Vagina (tissue), 2 donors: ENCODE measurements around the gene KRTAP10-4. TPM values are rescaled to one million over a fixed set of nuclear protein-coding genes. Genes with fewer than 3 reads are reported as not detected.
"Not testable (repeated sequence)": the region's sequence is repeated elsewhere in the genome, so short reads cannot be mapped to it uniquely, and the experiment has no call there.

Experiments used
- DNase-seq, 2 donors: peaks; one replicate each; pipeline ENCODE4 v3.0.0-alpha.2; 2017; ENCODE audit errors: extremely low spot score in 2 of 2
- H3K27ac ChIP-seq: fragments of 200-600 bp; sonication (generic); one replicate; pipeline ENCODE4 v1.5.1; 2019
- H3K27me3 ChIP-seq: fragments of 200-600 bp; sonication (generic); one replicate; pipeline ENCODE4 v1.5.1; 2019
- H3K36me3 ChIP-seq, 2 donors: fragments of 200-600 bp; sonication (generic); one replicate each; pipeline ENCODE4 v1.5.1; 2017 to 2019
- H3K4me1 ChIP-seq: fragments of 200-600 bp; sonication (generic); one replicate; pipeline ENCODE4 v1.5.1; 2019
- H3K4me3 ChIP-seq, 2 donors: fragments of 200-600 bp; sonication (generic); 1 replicate in 1 of 2; 2 replicates in 1 of 2; pipeline ENCODE4 v1.5.1; 2016 to 2019
- H3K9me3 ChIP-seq: fragments of 200-600 bp; sonication (generic); one replicate; pipeline ENCODE4 v1.5.1; 2019
- POLR2A ChIP-seq, 2 donors: fragments of 450-650 bp; IDR thresholded peaks; one replicate each; pipeline ENCODE4 v1.6.1; 2017; ENCODE audit warnings: antibody characterized with exemption in 2 of 2, mild to moderate bottlenecking in 2 of 2, moderate library complexity in 2 of 2
- POLR2AphosphoS5 ChIP-seq, 2 donors: sonication (generic); formaldehyde crosslinking; IDR thresholded peaks; one replicate each; pipeline ENCODE4 v1.9.0; 2017; ENCODE audit warnings: antibody characterized with exemption in 2 of 2, mild to moderate bottlenecking in 2 of 2, low read depth in 1 of 2; ENCODE audit not compliant: insufficient read depth in 1 of 2
- intact Hi-C: fragments of 100-400 bp; cut with DNase I; formaldehyde crosslinking; loops from one replicate; pipeline ENCODE4 v1.15.1; 2023
- total RNA-seq: library from RNA; depleted of rRNA; stranded (reverse); fragments of >200 nt; gene quantifications from one replicate; pipeline ENCODE4 v1.2.3, GENCODE V29; 2016
- TF ChIP-seq, protein P1 (sequence below), 3 experiments: fragments of 450-650 bp in 2 of 3; fragments of 200-600 bp in 1 of 3; sonication (generic) in 1 of 3; IDR thresholded peaks; one replicate each; pipeline ENCODE4 v1.5.1; 2017 to 2019; ENCODE audit warnings: antibody characterized with exemption in 3 of 3, mild to moderate bottlenecking in 2 of 3, moderate library complexity in 2 of 3

Gene KRTAP10-4
- total RNA-seq, 1 donor from 2014 or later: not detected

DNA sequence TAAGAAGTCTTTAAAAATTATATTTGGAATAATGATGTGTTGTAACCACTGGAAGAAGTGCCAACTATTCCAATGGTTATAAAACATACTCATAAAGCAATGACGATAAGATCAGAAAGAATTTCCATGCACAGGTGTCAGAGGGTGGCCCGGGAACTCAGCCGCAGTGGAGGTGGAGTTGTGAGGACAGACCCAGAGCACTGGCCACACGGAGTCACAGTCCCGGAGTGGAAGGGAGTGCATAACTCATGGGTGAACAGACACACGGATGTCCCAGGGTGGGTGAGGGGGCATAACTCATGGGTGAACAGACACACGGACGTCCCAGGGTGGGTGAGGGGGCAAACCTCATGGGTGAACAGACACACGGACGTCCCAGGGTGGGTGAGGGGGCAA lies 2.5 kb downstream of the KRTAP10-4 start:
- no peaks in the 10 kb centered on the region for H3K27me3 ChIP-seq
- DNase-seq: peak in 1 of 2 donors; percentile 49

DNA sequence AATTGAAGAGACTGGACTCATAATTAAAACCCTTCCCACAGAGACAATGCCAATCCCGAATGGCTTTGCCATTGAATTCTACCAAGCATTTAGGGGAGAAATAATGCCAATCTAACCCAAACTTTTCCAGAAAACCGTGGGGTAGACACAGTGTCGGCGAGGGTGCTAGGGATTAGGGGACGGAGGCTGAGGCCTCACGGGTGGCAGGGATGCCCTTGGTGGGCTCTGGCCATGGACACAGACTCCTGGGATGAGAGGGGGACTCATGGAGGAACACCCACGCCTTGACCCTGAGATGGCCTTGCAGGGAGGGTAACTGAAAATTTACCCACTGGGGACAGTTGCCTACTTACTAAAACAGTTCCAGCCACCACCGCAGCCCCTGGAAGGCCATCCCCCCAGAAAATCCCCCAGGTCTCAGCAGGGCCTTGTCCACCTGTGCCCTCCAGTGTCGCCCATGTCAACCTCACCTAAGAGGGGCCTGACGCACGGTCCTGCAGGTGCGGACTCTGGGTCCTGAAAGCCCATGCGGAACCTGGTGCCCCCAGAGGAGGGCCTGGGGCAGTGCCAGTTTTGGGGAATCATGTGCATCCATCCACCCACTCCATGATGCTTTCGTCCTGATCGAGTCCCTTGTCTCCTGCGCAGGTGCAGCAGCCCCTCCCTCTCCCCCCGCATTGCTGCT lies 5.0 kb downstream of the KRTAP10-4 start:
- no peak overlapping the region for H3K27ac ChIP-seq
- H3K9me3 ChIP-seq: peaks cover 10% of the 10 kb centered on the region
- H3K36me3 ChIP-seq: no peaks in the 10 kb centered on the region
- peak; percentile 64 to 88 for DNase-seq
- intact Hi-C loops: no loop called here
- TF ChIP-seq POLR2A (IDR thresholded peaks at IDR 0.05): no peak
- TF ChIP-seq, protein P1, sequence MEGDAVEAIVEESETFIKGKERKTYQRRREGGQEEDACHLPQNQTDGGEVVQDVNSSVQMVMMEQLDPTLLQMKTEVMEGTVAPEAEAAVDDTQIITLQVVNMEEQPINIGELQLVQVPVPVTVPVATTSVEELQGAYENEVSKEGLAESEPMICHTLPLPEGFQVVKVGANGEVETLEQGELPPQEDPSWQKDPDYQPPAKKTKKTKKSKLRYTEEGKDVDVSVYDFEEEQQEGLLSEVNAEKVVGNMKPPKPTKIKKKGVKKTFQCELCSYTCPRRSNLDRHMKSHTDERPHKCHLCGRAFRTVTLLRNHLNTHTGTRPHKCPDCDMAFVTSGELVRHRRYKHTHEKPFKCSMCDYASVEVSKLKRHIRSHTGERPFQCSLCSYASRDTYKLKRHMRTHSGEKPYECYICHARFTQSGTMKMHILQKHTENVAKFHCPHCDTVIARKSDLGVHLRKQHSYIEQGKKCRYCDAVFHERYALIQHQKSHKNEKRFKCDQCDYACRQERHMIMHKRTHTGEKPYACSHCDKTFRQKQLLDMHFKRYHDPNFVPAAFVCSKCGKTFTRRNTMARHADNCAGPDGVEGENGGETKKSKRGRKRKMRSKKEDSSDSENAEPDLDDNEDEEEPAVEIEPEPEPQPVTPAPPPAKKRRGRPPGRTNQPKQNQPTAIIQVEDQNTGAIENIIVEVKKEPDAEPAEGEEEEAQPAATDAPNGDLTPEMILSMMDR (IDR thresholded peaks at IDR 0.05): no peak
- no peak for TF ChIP-seq POLR2AphosphoS5 (IDR thresholded peaks at IDR 0.05; ENCODE audit: insufficient read depth in 1 of 2, low read depth in 1 of 2)
- H3K27me3 ChIP-seq: no peaks in the 10 kb centered on the region
- no peak overlapping the region for H3K4me3 ChIP-seq
- peaks cover 5% of the 10 kb centered on the region for H3K4me1 ChIP-seq

More for the DNA sequence above, 2.5 kb downstream of the KRTAP10-4 start:
- TF ChIP-seq POLR2AphosphoS5 (IDR thresholded peaks at IDR 0.05; ENCODE audit: insufficient read depth in 1 of 2, low read depth in 1 of 2) (no peak), POLR2A (IDR thresholded peaks at IDR 0.05) (no peak)
- TF ChIP-seq, protein P1 (IDR thresholded peaks at IDR 0.05): no peak
- intact Hi-C loops: no loop called here
- H3K4me1 ChIP-seq: peaks cover 5% of the 10 kb centered on the region
- no peak overlapping the region for H3K4me3 ChIP-seq
- H3K36me3 ChIP-seq: no peaks in the 10 kb centered on the region
- no peak overlapping the region for H3K27ac ChIP-seq
- peaks cover 2% of the 10 kb centered on the region for H3K9me3 ChIP-seq

DNA sequence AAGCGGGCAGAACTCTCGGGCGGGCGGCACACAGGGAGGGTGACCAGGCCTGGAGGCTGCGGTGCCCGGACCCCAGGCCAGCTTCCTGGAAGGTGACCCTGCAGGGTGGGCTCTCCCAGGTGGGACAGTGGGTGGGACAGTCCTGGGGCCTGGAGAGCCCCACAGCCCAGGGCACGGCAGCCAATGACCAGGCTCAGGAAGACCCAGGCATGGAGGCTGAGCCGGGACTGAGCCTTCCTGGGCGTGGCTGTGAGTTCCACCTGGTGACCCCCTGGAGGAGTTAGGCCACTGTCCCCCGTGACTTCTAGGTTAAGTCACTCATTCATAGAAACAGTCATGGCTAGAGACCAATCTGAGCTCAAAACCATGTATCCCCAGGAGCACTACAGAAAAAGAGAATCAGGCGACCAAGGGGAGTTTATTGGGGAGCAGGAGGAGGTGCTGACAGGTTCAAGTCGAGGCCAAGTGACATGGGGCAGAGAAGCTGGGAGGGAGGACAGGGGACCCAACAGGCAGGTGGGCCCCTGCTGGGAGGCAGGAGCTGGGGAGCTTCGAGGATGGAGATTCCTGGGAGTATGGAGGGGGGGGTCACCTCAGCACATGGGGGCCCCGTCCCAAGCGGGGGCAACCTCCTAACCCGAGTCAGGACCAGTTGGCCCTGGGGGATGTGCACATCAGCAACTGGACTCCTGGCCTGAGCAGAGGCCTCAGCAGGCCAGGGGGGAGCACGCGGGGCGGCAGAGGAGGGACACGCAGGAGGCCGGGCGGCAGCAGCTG lies 5.7 kb downstream of the KRTAP10-4 start:
- Histone ChIP-seq H3K4me3 (no peak overlapping the region), H3K27ac (no peak overlapping the region), H3K9me3 (peaks cover 10% of the 10 kb centered on the region), H3K27me3 (no peaks in the 10 kb centered on the region), H3K36me3 (no peaks in the 10 kb centered on the region), H3K4me1 (peaks cover 5% of the 10 kb centered on the region)
- DNase-seq: peak; percentile 60 to 94
- TF ChIP-seq, protein P1 (IDR thresholded peaks at IDR 0.05): no peak
- TF ChIP-seq POLR2A (IDR thresholded peaks at IDR 0.05): no peak
- TF ChIP-seq POLR2AphosphoS5 (IDR thresholded peaks at IDR 0.05; ENCODE audit: insufficient read depth in 1 of 2, low read depth in 1 of 2): no peak
- intact Hi-C loops: no loop called here

DNA sequence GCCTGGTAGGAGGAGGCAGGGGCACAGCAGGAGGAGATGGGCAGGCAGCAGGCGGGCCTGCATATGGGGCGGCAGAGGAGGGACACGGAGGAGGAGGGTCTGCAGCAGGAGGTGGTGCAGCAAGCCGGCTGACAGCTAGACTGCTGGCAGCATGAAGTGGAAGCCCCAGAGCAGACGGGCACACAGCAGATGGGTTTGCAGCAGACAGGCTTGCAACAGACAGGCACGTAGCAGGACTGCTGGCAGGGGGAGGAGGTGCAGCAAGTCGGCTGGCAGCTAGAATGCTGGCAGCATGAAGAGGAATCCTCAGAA lies 6.3 kb downstream of the KRTAP10-4 start:
- Histone ChIP-seq H3K9me3 (peaks cover 10% of the 10 kb centered on the region), H3K27ac (no peak overlapping the region), H3K27me3 (no peaks in the 10 kb centered on the region), H3K36me3 (no peaks in the 10 kb centered on the region), H3K4me3 (no peak overlapping the region), H3K4me1 (peaks cover under 1% of the 10 kb centered on the region)
- intact Hi-C loops: loop anchor here (10.0 kb wide), 1 partner anchor 125 kb away; the partner anchor contains the start of gene LRRC3
- DNase-seq: no peak
- TF ChIP-seq, protein P1 (IDR thresholded peaks at IDR 0.05): no peak

DNA sequence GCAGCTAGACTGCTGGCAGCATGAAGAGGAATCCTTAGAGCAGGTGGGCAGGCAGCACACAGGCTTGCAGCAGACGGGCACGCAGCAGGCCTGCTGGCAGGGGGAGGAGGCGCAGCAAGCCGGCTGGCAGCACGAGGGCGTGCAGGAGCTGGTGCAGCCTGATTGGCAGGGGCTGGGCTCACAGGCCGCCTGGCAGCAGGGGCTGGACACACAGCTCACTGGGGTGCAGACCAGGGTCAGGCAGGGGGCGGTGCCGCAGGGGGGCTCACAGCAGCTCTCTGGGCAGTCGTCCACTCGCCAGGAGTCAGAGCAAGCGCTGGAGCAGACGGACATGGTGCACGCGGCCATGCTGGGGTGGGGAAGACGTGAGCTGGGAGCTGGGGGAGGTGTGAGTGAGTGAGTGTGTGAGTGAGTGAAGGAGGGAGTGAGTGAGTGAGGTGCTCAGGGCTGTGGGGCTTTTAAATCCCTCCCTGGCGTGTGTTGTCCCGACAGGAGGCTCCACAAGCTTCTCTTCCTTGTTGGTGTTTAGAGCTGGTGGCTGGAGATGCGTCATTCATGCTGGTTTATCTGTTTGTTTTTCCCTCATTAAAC lies 6.8 kb downstream of the KRTAP10-4 start, which contains the start of gene KRTAP10-5:
KRTAP10-5 (minus strand) TSS at position 374 of the 591 bp plus-strand sequence; CDS start at position 348, 26 bp downstream.
- not testable (repeated sequence) for H3K4me3 ChIP-seq, H3K27ac ChIP-seq, H3K27me3 ChIP-seq, H3K36me3 ChIP-seq, H3K9me3 ChIP-seq, H3K4me1 ChIP-seq
- DNase-seq: peak; percentile 16 to 77
- intact Hi-C loops: loop anchor here (10.0 kb wide), 1 partner anchor 126 kb away; the partner anchor contains the start of gene LRRC3
